Upper lobe of left lung (tissue), 6 donors: ENCODE results near the gene ANO10. TPM values are rescaled to one million over a fixed set of nuclear protein-coding genes. Genes with fewer than 3 reads are reported as not detected.
"Not testable (repeated sequence)": the region's sequence is repeated elsewhere in the genome, so short reads cannot be mapped to it uniquely, and the experiment has no call there.

Source experiments
- ATAC-seq, 2 donors: fragments of 200-7000 bp; cut with Tn5 transposase; one replicate each; pipeline ENCODE4 v1.9.1; 2022; ENCODE audit warnings: mild to moderate bottlenecking in 2 of 2, moderate library complexity in 2 of 2; ENCODE audit not compliant: low FRiP score in 2 of 2
- DNase-seq, 2 donors: peaks; one replicate each; pipeline ENCODE4 v3.0.0-alpha.2; 2019 to 2020
- H3K27ac ChIP-seq, 4 donors: fragments of 200-600 bp; sonication (generic); one replicate each; pipeline ENCODE4 v1.5.1; 2016 to 2019
- H3K27me3 ChIP-seq, 4 donors: fragments of 200-600 bp; sonication (generic); one replicate each; pipeline ENCODE4 v1.5.1; 2017 to 2019
- H3K36me3 ChIP-seq, 4 donors: fragments of 200-600 bp; sonication (generic); one replicate each; pipeline ENCODE4 v1.5.1; 2016 to 2019
- H3K4me1 ChIP-seq, 4 donors: fragments of 200-600 bp; sonication (generic); one replicate each; pipeline ENCODE4 v1.5.1; 2018 to 2019
- H3K4me3 ChIP-seq, 4 donors: fragments of 200-600 bp; sonication (generic); one replicate each; pipeline ENCODE4 v1.5.1; 2017 to 2019; ENCODE audit warnings: mild to moderate bottlenecking in 2 of 4, moderate library complexity in 1 of 4
- H3K9me3 ChIP-seq, 4 donors: fragments of 200-600 bp; sonication (generic); one replicate each; pipeline ENCODE4 v1.5.1; 2018 to 2019
- CTCF ChIP-seq, 6 experiments: fragments of 450-650 bp in 4 of 6; fragments of 200-600 bp in 2 of 6; sonication (generic) in 2 of 6; IDR thresholded peaks; one replicate each; pipeline ENCODE4 v1.5.1; 2016 to 2019; ENCODE audit warnings: antibody characterized with exemption in 6 of 6
- EP300 ChIP-seq, 4 donors: sonication (generic); formaldehyde crosslinking; IDR thresholded peaks; one replicate each; pipeline ENCODE4 v1.5.1; 2017; ENCODE audit warnings: antibody characterized with exemption in 4 of 4, control low read depth in 2 of 4
- POLR2A ChIP-seq, 4 donors: fragments of 450-650 bp; IDR thresholded peaks; one replicate each; pipeline ENCODE4 v1.5.1; 2016 to 2017; ENCODE audit warnings: antibody characterized with exemption in 4 of 4, mild to moderate bottlenecking in 2 of 4
- POLR2AphosphoS5 ChIP-seq, 2 donors: sonication (generic); formaldehyde crosslinking; IDR thresholded peaks; one replicate each; pipeline ENCODE4 v1.5.1; 2017; ENCODE audit warnings: antibody characterized with exemption in 2 of 2
- WGBS, 2 donors: methylation state at CpG; one replicate each; pipeline ENCODE4 v1.1.5; 2017 to 2018; 5-methylcytosine and 5-hydroxymethylcytosine counted together
- total RNA-seq, 6 donors: library from RNA; depleted of rRNA in 4 of 6; stranded (reverse); fragments of >200 nt in 4 of 6; gene quantifications; one replicate each; pipeline versions ENCODE4 v1.1.0 to v1.2.1, GENCODE V29; 2016 to 2021
- donor health status: DM: no; HTN: no; CAD: no; lungs with moderate emphysema.
- donor health status: DM: no; HTN: yes; CAD: no; lungs with severe emphysema.

The ANO10 gene
- total RNA-seq, 6 donors from 2014 or later = 12.9 to 27.2 (median 18.3) TPM

- 92 to 97% methylated on average over 3 of the region's 3 CpGs for WGBS, 2 donors
- H3K36me3 ChIP-seq = no peaks in the 10 kb centered on the region
- no peak for TF ChIP-seq POLR2AphosphoS5 (IDR thresholded peaks at IDR 0.05)
- no peak for TF ChIP-seq EP300 (IDR thresholded peaks at IDR 0.05)
- no peak for TF ChIP-seq CTCF (IDR thresholded peaks at IDR 0.05)
- TF ChIP-seq POLR2A (IDR thresholded peaks at IDR 0.05) = no peak
- no peak overlapping the region for H3K4me3 ChIP-seq
- H3K4me1 ChIP-seq = peaks cover 0 to 14% (median 10%) of the 10 kb centered on the region in 4 donors
- H3K9me3 ChIP-seq = no peaks in the 10 kb centered on the region
- ATAC-seq = no peak
- H3K27me3 ChIP-seq = no peaks in the 10 kb centered on the region
- no peak for DNase-seq
- peak overlapping the region in 1 of 4 donors; percentile 3 for H3K27ac ChIP-seq
Observed at GRCh38 chr3:43496740-43497375, 125.0 kb downstream of the ANO10 start.

GRCh38 chr3:43492932-43493331 is 128.9 kb downstream of the ANO10 start:
- 94 to 95% methylated on average over 4 of the region's 4 CpGs for WGBS, 2 donors

GRCh38 chr3:43491807-43492206 is 130.0 kb downstream of the ANO10 start:
- H3K4me1 ChIP-seq, DNase-seq, ATAC-seq, H3K27ac ChIP-seq, H3K4me3 ChIP-seq, H3K9me3 ChIP-seq, H3K27me3 ChIP-seq, H3K36me3 ChIP-seq: not testable (repeated sequence)
- WGBS, 2 donors = 65 to 81% methylated on average over 3 of the region's 3 CpGs

More at GRCh38 chr3:43492932-43493331, 128.9 kb downstream of the ANO10 start:
- H3K9me3 ChIP-seq, H3K36me3 ChIP-seq, H3K27me3 ChIP-seq, H3K27ac ChIP-seq, ATAC-seq, DNase-seq, H3K4me1 ChIP-seq, H3K4me3 ChIP-seq: not testable (repeated sequence)

- Histone ChIP-seq H3K4me3 (no peak overlapping the region), H3K27ac (no peak overlapping the region), H3K36me3 (no peaks in the 10 kb centered on the region), H3K27me3 (no peaks in the 10 kb centered on the region), H3K9me3 (no peaks in the 10 kb centered on the region), H3K4me1 (no peaks in the 10 kb centered on the region)
- no peak for TF ChIP-seq CTCF (IDR thresholded peaks at IDR 0.05)
- no peak for TF ChIP-seq EP300 (IDR thresholded peaks at IDR 0.05)
- no peak for TF ChIP-seq POLR2A (IDR thresholded peaks at IDR 0.05)
- no peak for TF ChIP-seq POLR2AphosphoS5 (IDR thresholded peaks at IDR 0.05)
- ATAC-seq (peak in 1 of 2 donors; percentile 37), DNase-seq (no peak)
- 77 to 79% methylated on average over 5 to 7 of the region's 7 CpGs for WGBS, 2 donors
Observed at GRCh38 chr3:43490640-43491185, 131.1 kb downstream of the ANO10 start.

- WGBS, 2 donors = 71 to 73% methylated on average over 5 of the region's 5 CpGs
- DNase-seq (no peak), ATAC-seq (no peak)
- no peaks in the 10 kb centered on the region for H3K4me1 ChIP-seq
- no peaks in the 10 kb centered on the region for H3K36me3 ChIP-seq
- no peak overlapping the region for H3K27ac ChIP-seq
- no peaks in the 10 kb centered on the region for H3K27me3 ChIP-seq
- H3K4me3 ChIP-seq = no peak overlapping the region
- no peaks in the 10 kb centered on the region for H3K9me3 ChIP-seq
- TF ChIP-seq POLR2AphosphoS5 (IDR thresholded peaks at IDR 0.05) = no peak
- TF ChIP-seq POLR2A (IDR thresholded peaks at IDR 0.05) = no peak
- no peak for TF ChIP-seq CTCF (IDR thresholded peaks at IDR 0.05)
- no peak for TF ChIP-seq EP300 (IDR thresholded peaks at IDR 0.05)
Observed at GRCh38 chr3:43489930-43490329, 131.9 kb downstream of the ANO10 start.

GRCh38 chr3:43485931-43486330 is 135.9 kb downstream of the ANO10 start:
- no peaks in the 10 kb centered on the region for H3K36me3 ChIP-seq
- DNase-seq (no peak), ATAC-seq (no peak)
- no peak overlapping the region for H3K4me3 ChIP-seq
- H3K9me3 ChIP-seq = no peaks in the 10 kb centered on the region
- WGBS, 2 donors = 92 to 93% methylated on average over 1 of the region's 1 CpG
- no peak for TF ChIP-seq EP300 (IDR thresholded peaks at IDR 0.05)
- H3K27ac ChIP-seq = no peak overlapping the region
- no peaks in the 10 kb centered on the region for H3K27me3 ChIP-seq
- peaks cover 0 to 3% (median 0%) of the 10 kb centered on the region in 4 donors for H3K4me1 ChIP-seq
